ENCODE results near the gene KCNN4. TPM values are rescaled to one million over a fixed set of nuclear protein-coding genes. Genes with fewer than 3 reads are reported as not detected.

KCNN4 gene
- total RNA-seq, 1 experiment from 2014 or later, result 3.0 TPM

- H3K9me3 Mint-ChIP-seq (ENCODE audit: unreplicated experiment), result no peaks in the 10 kb centered on the region
- Histone ChIP-seq H3K9me3 (no peaks in the 10 kb centered on the region), H3K4me3 (ENCODE audit: low read depth, low read length) (no peak overlapping the region), H3K36me3 (ENCODE audit: control insufficient read depth, insufficient read depth, low read length) (peaks cover 17% of the 10 kb centered on the region), H3K27me3 (replicated peaks; ENCODE audit: control insufficient read depth, insufficient read depth, low read length) (no peaks in the 10 kb centered on the region), H3K4me1 (peaks cover 9% of the 10 kb centered on the region)
- H3K4me3 Mint-ChIP-seq (ENCODE audit: unreplicated experiment), result no peak overlapping the region
- H3K36me3 Mint-ChIP-seq (ENCODE audit: insufficient read depth, unreplicated experiment), result peaks cover 81% of the 10 kb centered on the region
- BruUV-seq (replicated peaks), result no TSS peak
- no peak for TF ChIP-seq CTCF (IDR thresholded peaks at IDR 0.05; ENCODE audit: insufficient read depth in 1 of 2, low read depth in 1 of 2, low read length in 1 of 2, severe bottlenecking in 1 of 2, unreplicated experiment in 1 of 2)
- intact Hi-C loops (cut with micrococcal nuclease; ENCODE audit: unreplicated experiment), result no loop called here
- CTCF ChIA-PET, result no interaction called here
- POLR2A ChIA-PET, result no interaction called here
- DNase-seq, result no peak
- H3K27ac Mint-ChIP-seq (ENCODE audit: unreplicated experiment), result peak overlapping the region; percentile 5
- no peaks in the 10 kb centered on the region for H3K27me3 Mint-ChIP-seq (ENCODE audit: insufficient read depth, unreplicated experiment)
- peaks cover 4% of the 10 kb centered on the region for H3K4me1 Mint-ChIP-seq (ENCODE audit: low read depth, unreplicated experiment)
Observed at GRCh38 chr19:43738780-43739211, 42.0 kb downstream of the KCNN4 start.

- H3K9me3 ChIP-seq, result no peaks in the 10 kb centered on the region
- no peaks in the 10 kb centered on the region for H3K27me3 ChIP-seq (replicated peaks; ENCODE audit: control insufficient read depth, insufficient read depth, low read length)
- ChIA-PET CTCF (no interaction called here), POLR2A (interaction anchor here (0.6 kb wide), 2 partner anchors 113 to 302 kb away, joined by 3 read pairs; no protein-coding TSS in a partner anchor)
- H3K27me3 Mint-ChIP-seq (ENCODE audit: insufficient read depth, unreplicated experiment), result no peaks in the 10 kb centered on the region
- H3K9me3 Mint-ChIP-seq (ENCODE audit: unreplicated experiment), result no peaks in the 10 kb centered on the region
- H3K36me3 ChIP-seq (ENCODE audit: control insufficient read depth, insufficient read depth, low read length), result peaks cover 11% of the 10 kb centered on the region
- TSS peak; percentile 15 for BruUV-seq (replicated peaks)
- H3K4me1 Mint-ChIP-seq (ENCODE audit: low read depth, unreplicated experiment), result peaks cover 4% of the 10 kb centered on the region
- intact Hi-C loops (cut with micrococcal nuclease; ENCODE audit: unreplicated experiment), result no loop called here
- no peak for TF ChIP-seq CTCF (IDR thresholded peaks at IDR 0.05; ENCODE audit: insufficient read depth in 1 of 2, low read depth in 1 of 2, low read length in 1 of 2, severe bottlenecking in 1 of 2, unreplicated experiment in 1 of 2)
- H3K4me3 ChIP-seq (ENCODE audit: low read depth, low read length), result no peak overlapping the region
- H3K4me3 Mint-ChIP-seq (ENCODE audit: unreplicated experiment), result no peak overlapping the region
- peak overlapping the region; percentile 3 for H3K27ac Mint-ChIP-seq (ENCODE audit: unreplicated experiment)
- peaks cover 9% of the 10 kb centered on the region for H3K4me1 ChIP-seq
- peaks cover 70% of the 10 kb centered on the region for H3K36me3 Mint-ChIP-seq (ENCODE audit: insufficient read depth, unreplicated experiment)
- DNase-seq, result no peak
Observed at GRCh38 chr19:43735957-43736356, 44.8 kb downstream of the KCNN4 start.

- Mint-ChIP-seq H3K36me3 (ENCODE audit: insufficient read depth, unreplicated experiment) (peaks cover 68% of the 10 kb centered on the region), H3K9me3 (ENCODE audit: unreplicated experiment) (no peaks in the 10 kb centered on the region), H3K4me3 (ENCODE audit: unreplicated experiment) (no peak overlapping the region), H3K27me3 (ENCODE audit: insufficient read depth, unreplicated experiment) (no peaks in the 10 kb centered on the region), H3K4me1 (ENCODE audit: low read depth, unreplicated experiment) (peaks cover 4% of the 10 kb centered on the region), H3K27ac (ENCODE audit: unreplicated experiment) (no peak overlapping the region)
- BruUV-seq (replicated peaks), result no TSS peak
- POLR2A ChIA-PET, result no interaction called here
- TF ChIP-seq CTCF (IDR thresholded peaks at IDR 0.05; ENCODE audit: insufficient read depth in 1 of 2, low read depth in 1 of 2, low read length in 1 of 2, severe bottlenecking in 1 of 2, unreplicated experiment in 1 of 2), result no peak
- Histone ChIP-seq H3K4me1 (peaks cover 7% of the 10 kb centered on the region), H3K9me3 (no peaks in the 10 kb centered on the region), H3K27me3 (replicated peaks; ENCODE audit: control insufficient read depth, insufficient read depth, low read length) (no peaks in the 10 kb centered on the region), H3K36me3 (ENCODE audit: control insufficient read depth, insufficient read depth, low read length) (peaks cover 11% of the 10 kb centered on the region), H3K4me3 (ENCODE audit: low read depth, low read length) (no peak overlapping the region)
- DNase-seq, result no peak
- CTCF ChIA-PET, result no interaction called here
- intact Hi-C loops (cut with micrococcal nuclease; ENCODE audit: unreplicated experiment), result no loop called here
Observed at GRCh38 chr19:43735013-43735412, 45.8 kb downstream of the KCNN4 start.
